Measurements from ENCODE around the gene EHD1. TPM values are rescaled to one million over a fixed set of nuclear protein-coding genes. Genes with fewer than 3 reads are reported as not detected.

EHD1 gene
- total and polyA plus RNA-seq, 2 experiments from 2014 or later, result 70.0 to 119 TPM

- DNase-seq (ENCODE audit: low read depth in 1 of 2, low spot score in 1 of 2), result peak; percentile 69 to 81
- Histone ChIP-seq H3K27me3 (no peaks in the 10 kb centered on the region), H3K4me3 (no peak overlapping the region), H3K27ac (no peak overlapping the region), H3K4me1 (ENCODE audit: low read depth) (peaks cover 27% of the 10 kb centered on the region), H3K36me3 (no peaks in the 10 kb centered on the region), H3K9me3 (ENCODE audit: low read depth) (no peaks in the 10 kb centered on the region)
- peak; percentile 91 for TF ChIP-seq CTCF (IDR thresholded peaks at IDR 0.05; ENCODE audit: low read depth, low read length)
Observed at GRCh38 chr11:64887757-64888405, 9.5 kb upstream of the EHD1 start.

GRCh38 chr11:64887234-64887756 is 8.9 kb upstream of the EHD1 start:
- DNase-seq (ENCODE audit: low read depth in 1 of 2, low spot score in 1 of 2), result no peak
- H3K4me3 ChIP-seq, result no peak overlapping the region
- H3K9me3 ChIP-seq (ENCODE audit: low read depth), result no peaks in the 10 kb centered on the region
- H3K27me3 ChIP-seq, result no peaks in the 10 kb centered on the region
- no peaks in the 10 kb centered on the region for H3K36me3 ChIP-seq
- H3K4me1 ChIP-seq (ENCODE audit: low read depth), result peaks cover 27% of the 10 kb centered on the region
- H3K27ac ChIP-seq, result no peak overlapping the region
- no peak for TF ChIP-seq CTCF (IDR thresholded peaks at IDR 0.05; ENCODE audit: low read depth, low read length)

DNA sequence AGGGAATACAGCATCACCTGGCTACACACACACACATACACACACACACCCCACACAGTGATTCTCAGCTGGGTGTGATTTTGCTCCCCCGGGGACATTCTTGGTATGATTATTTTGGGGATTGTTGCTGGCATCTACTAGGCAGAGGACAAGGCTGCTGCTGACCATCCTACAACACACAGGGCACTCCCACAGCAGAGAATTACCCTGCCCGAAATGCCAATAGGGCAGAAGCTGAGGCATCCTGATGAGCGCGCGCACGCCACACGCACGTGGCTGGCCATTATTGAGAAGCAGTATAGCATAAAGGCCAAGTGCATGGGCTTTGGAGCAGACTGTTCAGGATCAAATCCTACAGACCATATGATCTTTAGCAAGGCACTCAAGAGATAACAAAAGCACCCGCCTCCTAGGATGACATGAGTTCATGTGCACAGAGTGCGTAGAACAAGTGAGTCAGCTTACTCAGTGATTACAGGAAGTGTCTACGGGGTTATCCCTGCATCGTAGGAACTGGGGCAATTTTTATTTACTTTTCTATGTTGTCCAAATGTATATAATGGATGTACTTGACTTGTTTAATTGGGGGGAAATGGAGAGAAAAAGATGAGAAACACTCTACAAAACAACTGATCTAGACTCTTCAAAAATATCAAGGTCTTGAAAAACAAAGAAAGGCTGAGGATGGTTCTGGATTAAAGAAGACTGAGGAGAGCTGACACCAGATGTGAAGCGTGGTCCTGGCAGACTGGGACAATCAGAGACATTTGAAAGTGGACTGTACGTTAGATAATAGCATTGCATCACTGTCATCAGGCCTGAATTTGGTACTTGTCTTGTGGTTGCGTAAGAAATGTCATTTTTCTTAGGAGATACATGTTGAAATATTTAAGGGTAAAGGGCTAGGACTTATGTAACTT is 7.2 kb upstream of the EHD1 start:
- no peak for TF ChIP-seq CTCF (IDR thresholded peaks at IDR 0.05; ENCODE audit: low read depth, low read length)
- no peak overlapping the region for H3K4me3 ChIP-seq
- H3K27me3 ChIP-seq, result no peaks in the 10 kb centered on the region
- no peak overlapping the region for H3K27ac ChIP-seq
- peak in 1 of 2 donors; percentile 91 for DNase-seq (ENCODE audit: low read depth in 1 of 2, low spot score in 1 of 2)
- no peaks in the 10 kb centered on the region for H3K36me3 ChIP-seq
- no peaks in the 10 kb centered on the region for H3K9me3 ChIP-seq (ENCODE audit: low read depth)
- H3K4me1 ChIP-seq (ENCODE audit: low read depth), result peaks cover 28% of the 10 kb centered on the region

DNA sequence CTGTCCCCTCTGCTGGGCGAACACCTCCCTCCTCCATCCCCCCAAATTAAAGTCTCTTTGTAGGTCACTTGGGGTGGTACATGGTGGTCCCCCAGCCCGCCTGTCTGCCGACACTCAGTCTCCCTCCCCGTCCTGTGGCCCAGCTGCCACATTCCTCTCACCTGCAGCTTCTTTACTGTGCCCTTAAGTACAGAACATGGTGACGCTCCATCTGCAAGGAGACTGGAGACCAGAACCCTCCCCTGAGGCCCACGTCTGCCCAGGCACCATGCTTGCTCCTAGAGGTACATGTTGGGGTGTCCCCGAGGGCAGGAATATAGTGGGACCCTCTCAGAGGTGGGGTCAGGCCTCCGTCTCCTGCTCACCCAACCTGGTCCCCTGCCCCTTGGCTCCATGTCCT is 5.6 kb upstream of the EHD1 start:
- no peak overlapping the region for H3K27ac ChIP-seq
- no peak overlapping the region for H3K4me3 ChIP-seq
- H3K27me3 ChIP-seq, result no peaks in the 10 kb centered on the region
- TF ChIP-seq CTCF (IDR thresholded peaks at IDR 0.05; ENCODE audit: low read depth, low read length), result no peak
- no peak for DNase-seq (ENCODE audit: low read depth in 1 of 2, low spot score in 1 of 2)
- no peaks in the 10 kb centered on the region for H3K9me3 ChIP-seq (ENCODE audit: low read depth)
- H3K4me1 ChIP-seq (ENCODE audit: low read depth), result peaks cover 30% of the 10 kb centered on the region
- H3K36me3 ChIP-seq, result no peaks in the 10 kb centered on the region

- Histone ChIP-seq H3K27me3 (no peaks in the 10 kb centered on the region), H3K27ac (no peak overlapping the region), H3K36me3 (no peaks in the 10 kb centered on the region), H3K4me3 (no peak overlapping the region), H3K9me3 (ENCODE audit: low read depth) (no peaks in the 10 kb centered on the region), H3K4me1 (ENCODE audit: low read depth) (peaks cover 25% of the 10 kb centered on the region)
- no peak for TF ChIP-seq CTCF (IDR thresholded peaks at IDR 0.05; ENCODE audit: low read depth, low read length)
- DNase-seq (ENCODE audit: low read depth in 1 of 2, low spot score in 1 of 2), result no peak
Observed at GRCh38 chr11:64883575-64883974, 5.2 kb upstream of the EHD1 start.
